ENCODE measurements around the gene ROCK2. TPM values are rescaled to one million over a fixed set of nuclear protein-coding genes. Genes with fewer than 3 reads are reported as not detected.

Gene ROCK2
- total and polyA plus RNA-seq, 2 of the 13 experiments (the other 11 are each of a cell fraction or from before 2014, with no cell fraction given), result 38.1 to 119 TPM

DNA sequence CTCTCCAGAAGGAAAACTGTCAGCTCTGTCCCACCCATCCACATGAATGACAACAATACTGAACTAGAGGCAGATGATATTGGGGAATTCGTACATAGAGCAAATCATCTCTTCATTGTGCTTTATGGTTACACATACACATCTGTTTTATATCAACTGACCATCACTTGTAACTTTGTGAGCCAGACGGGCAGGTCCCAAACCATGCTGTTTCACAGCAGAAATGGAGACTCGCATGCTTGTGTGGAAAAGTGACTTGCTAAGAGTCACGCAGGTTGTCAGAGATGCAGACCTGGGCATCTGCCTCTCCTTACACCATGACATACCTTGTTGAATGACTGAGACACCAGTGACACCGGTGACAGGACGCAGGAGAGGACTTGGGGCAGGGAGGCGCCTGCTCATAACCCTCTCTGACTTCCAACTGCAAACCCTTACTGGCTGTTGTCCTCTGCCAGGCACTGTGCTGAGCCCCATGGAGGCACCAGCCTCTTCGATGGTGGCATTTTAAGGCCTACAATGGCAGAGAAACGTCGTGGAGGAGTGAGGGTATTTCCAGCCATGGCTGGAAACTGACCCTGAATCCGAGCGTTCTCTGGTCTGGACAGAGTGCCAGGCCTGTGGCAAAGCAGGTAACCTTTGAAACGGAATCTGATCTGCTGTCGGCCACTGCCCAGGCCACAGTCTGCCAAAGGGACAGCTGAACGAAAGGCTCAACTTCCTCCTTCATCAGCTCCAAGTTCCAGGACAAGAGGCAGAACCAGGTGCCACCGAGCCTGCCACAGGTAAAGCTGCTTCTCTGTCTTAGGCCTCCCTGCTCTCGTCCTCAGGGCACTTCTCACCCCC lies 26.9 kb upstream of the ROCK2 start (continued):
- TF ChIP-seq, protein P1, sequence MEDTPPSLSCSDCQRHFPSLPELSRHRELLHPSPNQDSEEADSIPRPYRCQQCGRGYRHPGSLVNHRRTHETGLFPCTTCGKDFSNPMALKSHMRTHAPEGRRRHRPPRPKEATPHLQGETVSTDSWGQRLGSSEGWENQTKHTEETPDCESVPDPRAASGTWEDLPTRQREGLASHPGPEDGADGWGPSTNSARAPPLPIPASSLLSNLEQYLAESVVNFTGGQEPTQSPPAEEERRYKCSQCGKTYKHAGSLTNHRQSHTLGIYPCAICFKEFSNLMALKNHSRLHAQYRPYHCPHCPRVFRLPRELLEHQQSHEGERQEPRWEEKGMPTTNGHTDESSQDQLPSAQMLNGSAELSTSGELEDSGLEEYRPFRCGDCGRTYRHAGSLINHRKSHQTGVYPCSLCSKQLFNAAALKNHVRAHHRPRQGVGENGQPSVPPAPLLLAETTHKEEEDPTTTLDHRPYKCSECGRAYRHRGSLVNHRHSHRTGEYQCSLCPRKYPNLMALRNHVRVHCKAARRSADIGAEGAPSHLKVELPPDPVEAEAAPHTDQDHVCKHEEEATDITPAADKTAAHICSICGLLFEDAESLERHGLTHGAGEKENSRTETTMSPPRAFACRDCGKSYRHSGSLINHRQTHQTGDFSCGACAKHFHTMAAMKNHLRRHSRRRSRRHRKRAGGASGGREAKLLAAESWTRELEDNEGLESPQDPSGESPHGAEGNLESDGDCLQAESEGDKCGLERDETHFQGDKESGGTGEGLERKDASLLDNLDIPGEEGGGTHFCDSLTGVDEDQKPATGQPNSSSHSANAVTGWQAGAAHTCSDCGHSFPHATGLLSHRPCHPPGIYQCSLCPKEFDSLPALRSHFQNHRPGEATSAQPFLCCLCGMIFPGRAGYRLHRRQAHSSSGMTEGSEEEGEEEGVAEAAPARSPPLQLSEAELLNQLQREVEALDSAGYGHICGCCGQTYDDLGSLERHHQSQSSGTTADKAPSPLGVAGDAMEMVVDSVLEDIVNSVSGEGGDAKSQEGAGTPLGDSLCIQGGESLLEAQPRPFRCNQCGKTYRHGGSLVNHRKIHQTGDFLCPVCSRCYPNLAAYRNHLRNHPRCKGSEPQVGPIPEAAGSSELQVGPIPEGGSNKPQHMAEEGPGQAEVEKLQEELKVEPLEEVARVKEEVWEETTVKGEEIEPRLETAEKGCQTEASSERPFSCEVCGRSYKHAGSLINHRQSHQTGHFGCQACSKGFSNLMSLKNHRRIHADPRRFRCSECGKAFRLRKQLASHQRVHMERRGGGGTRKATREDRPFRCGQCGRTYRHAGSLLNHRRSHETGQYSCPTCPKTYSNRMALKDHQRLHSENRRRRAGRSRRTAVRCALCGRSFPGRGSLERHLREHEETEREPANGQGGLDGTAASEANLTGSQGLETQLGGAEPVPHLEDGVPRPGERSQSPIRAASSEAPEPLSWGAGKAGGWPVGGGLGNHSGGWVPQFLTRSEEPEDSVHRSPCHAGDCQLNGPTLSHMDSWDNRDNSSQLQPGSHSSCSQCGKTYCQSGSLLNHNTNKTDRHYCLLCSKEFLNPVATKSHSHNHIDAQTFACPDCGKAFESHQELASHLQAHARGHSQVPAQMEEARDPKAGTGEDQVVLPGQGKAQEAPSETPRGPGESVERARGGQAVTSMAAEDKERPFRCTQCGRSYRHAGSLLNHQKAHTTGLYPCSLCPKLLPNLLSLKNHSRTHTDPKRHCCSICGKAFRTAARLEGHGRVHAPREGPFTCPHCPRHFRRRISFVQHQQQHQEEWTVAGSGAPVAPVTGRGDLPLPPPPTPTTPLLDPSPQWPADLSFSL (CRISPR knock-in tag; IDR thresholded peaks at IDR 0.05), result no peak
- TF ChIP-seq, protein P2, sequence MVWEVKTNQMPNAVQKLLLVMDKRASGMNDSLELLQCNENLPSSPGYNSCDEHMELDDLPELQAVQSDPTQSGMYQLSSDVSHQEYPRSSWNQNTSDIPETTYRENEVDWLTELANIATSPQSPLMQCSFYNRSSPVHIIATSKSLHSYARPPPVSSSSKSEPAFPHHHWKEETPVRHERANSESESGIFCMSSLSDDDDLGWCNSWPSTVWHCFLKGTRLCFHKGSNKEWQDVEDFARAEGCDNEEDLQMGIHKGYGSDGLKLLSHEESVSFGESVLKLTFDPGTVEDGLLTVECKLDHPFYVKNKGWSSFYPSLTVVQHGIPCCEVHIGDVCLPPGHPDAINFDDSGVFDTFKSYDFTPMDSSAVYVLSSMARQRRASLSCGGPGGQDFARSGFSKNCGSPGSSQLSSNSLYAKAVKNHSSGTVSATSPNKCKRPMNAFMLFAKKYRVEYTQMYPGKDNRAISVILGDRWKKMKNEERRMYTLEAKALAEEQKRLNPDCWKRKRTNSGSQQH (CRISPR knock-in tag; IDR thresholded peaks at IDR 0.05; ENCODE audit: low read depth), result no peak
- TF ChIP-seq, protein P3, sequence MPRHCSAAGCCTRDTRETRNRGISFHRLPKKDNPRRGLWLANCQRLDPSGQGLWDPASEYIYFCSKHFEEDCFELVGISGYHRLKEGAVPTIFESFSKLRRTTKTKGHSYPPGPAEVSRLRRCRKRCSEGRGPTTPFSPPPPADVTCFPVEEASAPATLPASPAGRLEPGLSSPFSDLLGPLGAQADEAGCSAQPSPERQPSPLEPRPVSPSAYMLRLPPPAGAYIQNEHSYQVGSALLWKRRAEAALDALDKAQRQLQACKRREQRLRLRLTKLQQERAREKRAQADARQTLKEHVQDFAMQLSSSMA (CRISPR knock-in tag; IDR thresholded peaks at IDR 0.05), result no peak
- TF ChIP-seq, protein P4, sequence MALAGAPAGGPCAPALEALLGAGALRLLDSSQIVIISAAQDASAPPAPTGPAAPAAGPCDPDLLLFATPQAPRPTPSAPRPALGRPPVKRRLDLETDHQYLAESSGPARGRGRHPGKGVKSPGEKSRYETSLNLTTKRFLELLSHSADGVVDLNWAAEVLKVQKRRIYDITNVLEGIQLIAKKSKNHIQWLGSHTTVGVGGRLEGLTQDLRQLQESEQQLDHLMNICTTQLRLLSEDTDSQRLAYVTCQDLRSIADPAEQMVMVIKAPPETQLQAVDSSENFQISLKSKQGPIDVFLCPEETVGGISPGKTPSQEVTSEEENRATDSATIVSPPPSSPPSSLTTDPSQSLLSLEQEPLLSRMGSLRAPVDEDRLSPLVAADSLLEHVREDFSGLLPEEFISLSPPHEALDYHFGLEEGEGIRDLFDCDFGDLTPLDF (CRISPR knock-in tag; IDR thresholded peaks at IDR 0.05), result no peak
- TF ChIP-seq RBM22 (optimal IDR thresholded peaks at IDR 0.05; ENCODE audit: low read length), result no peak
- TF ChIP-seq ZKSCAN8 (CRISPR knock-in tag; IDR thresholded peaks at IDR 0.05; ENCODE audit: borderline replicate concordance), result no peak
- no peak for TF ChIP-seq SALL2 (CRISPR knock-in tag; IDR thresholded peaks at IDR 0.05)
- TF ChIP-seq HNRNPL (IDR thresholded peaks at IDR 0.05; ENCODE audit: low read depth, low read length), result peak; percentile 86; the same call in 1 of the 2 replicates
- no peak for TF ChIP-seq NR1H2 (CRISPR knock-in tag; IDR thresholded peaks at IDR 0.05; ENCODE audit: borderline replicate concordance, low read depth)
- TF ChIP-seq RARA (CRISPR knock-in tag; IDR thresholded peaks at IDR 0.05), result no peak
- no peak for TF ChIP-seq POLR2AphosphoS2 (IDR thresholded peaks at IDR 0.05; ENCODE audit: low read depth, low read length)
- TF ChIP-seq, protein P5, sequence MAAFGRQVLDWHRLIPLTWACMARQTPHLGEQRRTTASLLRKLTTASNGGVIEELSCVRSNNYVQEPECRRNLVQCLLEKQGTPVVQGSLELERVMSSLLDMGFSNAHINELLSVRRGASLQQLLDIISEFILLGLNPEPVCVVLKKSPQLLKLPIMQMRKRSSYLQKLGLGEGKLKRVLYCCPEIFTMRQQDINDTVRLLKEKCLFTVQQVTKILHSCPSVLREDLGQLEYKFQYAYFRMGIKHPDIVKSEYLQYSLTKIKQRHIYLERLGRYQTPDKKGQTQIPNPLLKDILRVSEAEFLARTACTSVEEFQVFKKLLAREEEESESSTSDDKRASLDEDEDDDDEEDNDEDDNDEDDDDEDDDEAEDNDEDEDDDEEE (CRISPR knock-in tag; IDR thresholded peaks at IDR 0.05), result peak; percentile 64; the same call in 1 of the 2 replicates
- no peak for TF ChIP-seq FOSL1 (CRISPR knock-in tag; IDR thresholded peaks at IDR 0.05; ENCODE audit: borderline replicate concordance)
- TF ChIP-seq NFE2L2 (IDR thresholded peaks at IDR 0.05; ENCODE audit: low read length), result no peak
- TF ChIP-seq NCOA1 (CRISPR knock-in tag; IDR thresholded peaks at IDR 0.05), result peak; percentile 75; the same call in 1 of the 2 replicates
- no peak for TF ChIP-seq ZNF660 (CRISPR knock-in tag; IDR thresholded peaks at IDR 0.05; ENCODE audit: borderline replicate concordance, low read depth)
- TF ChIP-seq KDM1A (CRISPR knock-in tag; IDR thresholded peaks at IDR 0.05), result no peak
- TF ChIP-seq, protein P6, sequence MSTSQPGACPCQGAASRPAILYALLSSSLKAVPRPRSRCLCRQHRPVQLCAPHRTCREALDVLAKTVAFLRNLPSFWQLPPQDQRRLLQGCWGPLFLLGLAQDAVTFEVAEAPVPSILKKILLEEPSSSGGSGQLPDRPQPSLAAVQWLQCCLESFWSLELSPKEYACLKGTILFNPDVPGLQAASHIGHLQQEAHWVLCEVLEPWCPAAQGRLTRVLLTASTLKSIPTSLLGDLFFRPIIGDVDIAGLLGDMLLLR (CRISPR knock-in tag; IDR thresholded peaks at IDR 0.05), result no peak

Data from HepG2 (cell line).